PFSK-1 (cell line): Measurements from ENCODE around the gene CYB561D1.

ENCODE experiments used
- FOXP2 ChIP-seq: optimal IDR thresholded peaks from 2 replicates; pipeline ENCODE3; 2011; ENCODE audit warnings: borderline replicate concordance, control low read depth, inconsistent platforms; ENCODE audit not compliant: insufficient read depth; ENCODE audit errors: extremely low read length, extremely low read depth
- POLR2AphosphoS5 ChIP-seq: IDR thresholded peaks from 2 replicates; pipeline ENCODE4 v1.6.1; 2012; ENCODE audit warnings: low read depth, mild to moderate bottlenecking, control low read depth, low read length, moderate library complexity
- REST ChIP-seq, 2 experiments: IDR thresholded peaks; 2 replicates each; pipeline versions ENCODE4 v1.6.1 to v1.8.0; 2011 to 2012; ENCODE audit warnings: low read depth in 2 of 2, low read length in 2 of 2, control low read depth in 1 of 2, inconsistent platforms in 1 of 2, mild to moderate bottlenecking in 1 of 2, moderate library complexity in 1 of 2; ENCODE audit not compliant: insufficient read depth in 1 of 2
- SIN3A ChIP-seq: IDR thresholded peaks from 2 replicates; pipeline ENCODE4 v1.6.1; 2012; ENCODE audit warnings: mild to moderate bottlenecking, low read length, moderate library complexity, borderline replicate concordance; ENCODE audit not compliant: insufficient read depth
- TAF1 ChIP-seq: IDR thresholded peaks from 2 replicates; pipeline ENCODE4 v1.6.1; 2012; ENCODE audit warnings: low read length, control low read depth, borderline replicate concordance; ENCODE audit not compliant: insufficient read depth

CYB561D1 gene

GRCh38 chr1:109531380-109531779 is 37.5 kb downstream of the CYB561D1 start:
- TF ChIP-seq REST (IDR thresholded peaks at IDR 0.05; ENCODE audit: insufficient read depth in 1 of 2, low read depth in 2 of 2, low read length in 2 of 2): no peak
- TF ChIP-seq FOXP2: no peak
- no peak for TF ChIP-seq SIN3A
- no peak for TF ChIP-seq POLR2AphosphoS5
- TF ChIP-seq TAF1: no peak

- TF ChIP-seq FOXP2: no peak
These were observed 38.0 kb downstream of the CYB561D1 start for GRCh38 chr1:109531826-109532364.

- no peak for TF ChIP-seq SIN3A
- no peak for TF ChIP-seq POLR2AphosphoS5
- no peak for TF ChIP-seq REST (IDR thresholded peaks at IDR 0.05; ENCODE audit: insufficient read depth in 1 of 2, low read depth in 2 of 2, low read length in 2 of 2)
- TF ChIP-seq FOXP2: no peak
- no peak for TF ChIP-seq TAF1
These were observed 38.7 kb downstream of the CYB561D1 start for GRCh38 chr1:109532365-109533136.

GRCh38 chr1:109534307-109534858 is 40.5 kb downstream of the CYB561D1 start:
- TF ChIP-seq TAF1 (no peak), SIN3A (no peak), REST (IDR thresholded peaks at IDR 0.05; ENCODE audit: insufficient read depth in 1 of 2, low read depth in 2 of 2, low read length in 2 of 2) (no peak), FOXP2 (no peak), POLR2AphosphoS5 (no peak)

DNA sequence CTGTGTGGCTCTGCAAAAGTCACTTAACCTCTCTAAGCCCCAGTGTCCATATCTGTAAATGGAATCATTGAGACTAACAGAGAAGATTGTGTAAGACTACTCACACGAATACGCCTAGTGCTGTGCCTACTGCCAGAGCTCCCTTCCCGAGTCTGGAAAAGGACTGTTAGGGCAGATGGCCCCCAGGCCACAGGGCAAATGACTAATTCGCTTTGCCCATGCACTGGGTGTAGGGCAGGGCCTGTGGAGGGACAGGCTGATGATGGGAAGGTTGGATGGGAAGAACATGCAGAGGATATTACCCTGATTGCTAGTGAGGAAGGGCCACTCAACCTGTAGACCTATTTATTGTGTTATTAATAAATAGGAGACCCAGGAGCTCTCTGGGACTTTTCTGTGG is 41.6 kb downstream of the CYB561D1 start:
- TF ChIP-seq REST (IDR thresholded peaks at IDR 0.05; ENCODE audit: insufficient read depth in 1 of 2, low read depth in 2 of 2, low read length in 2 of 2) (no peak), TAF1 (no peak), SIN3A (no peak), POLR2AphosphoS5 (no peak), FOXP2 (no peak)
